GM13977 (cell line): ENCODE data around the gene SPEG.

Experiments used
- DNase-seq: peaks from one replicate; pipeline ENCODE4 v3.0.0; 2012; ENCODE audit warnings: low spot score
- CTCF ChIP-seq: IDR thresholded peaks from 2 replicates; pipeline ENCODE4 v1.5.1; 2012; ENCODE audit warnings: mild to moderate bottlenecking, control low read depth; ENCODE audit not compliant: insufficient read depth; ENCODE audit errors: extremely low read depth, missing control alignments
- in situ Hi-C: fragments of 300-500 bp; cut with MboI; formaldehyde crosslinking; loops from one replicate; pipeline ENCODE4 v1.12.0; 2022; ENCODE audit warnings: low sequenced_read_pairs, low pct_unique_long_range_greater_than_20kb, mixed read lengths, inconsistent platforms; ENCODE audit not compliant: unreplicated experiment

The SPEG gene

GRCh38 chr2:219490186-219490585, 55.5 kb downstream of the SPEG start:
- no peak for TF ChIP-seq CTCF
- in situ Hi-C loops = no loop called here

GRCh38 chr2:219490600-219491130, 56.0 kb downstream of the SPEG start:
- in situ Hi-C loops = no loop called here
- DNase-seq = no peak
- no peak for TF ChIP-seq CTCF

More at GRCh38 chr2:219490186-219490585, 55.5 kb downstream of the SPEG start:
- no peak for DNase-seq

- no peak for DNase-seq
- in situ Hi-C loops = no loop called here
- TF ChIP-seq CTCF = no peak
Measured at GRCh38 chr2:219491278-219491963, 56.8 kb downstream of the SPEG start.

GRCh38 chr2:219492575-219492974, 57.9 kb downstream of the SPEG start:
- DNase-seq = no peak
- no peak for TF ChIP-seq CTCF
- in situ Hi-C loops = no loop called here

- in situ Hi-C loops = no loop called here
Measured at GRCh38 chr2:219493086-219493485, 58.4 kb downstream of the SPEG start.

GRCh38 chr2:219494952-219495530, 60.4 kb downstream of the SPEG start:
- TF ChIP-seq CTCF = peak; percentile 14
- DNase-seq = no peak
- in situ Hi-C loops = no loop called here

More at GRCh38 chr2:219493086-219493485, 58.4 kb downstream of the SPEG start:
- TF ChIP-seq CTCF = no peak
- no peak for DNase-seq
